Measurements from ENCODE around the gene IQCH.
"Not testable (repeated sequence)": the region's sequence is repeated elsewhere in the genome, so short reads cannot be mapped to it uniquely, and the experiment has no call there.

The IQCH gene

GRCh38 chr15:67227846-67228245, 26.7 kb upstream of the IQCH start:
- DNase-seq (ENCODE audit: low read depth in 1 of 2, low spot score in 1 of 2) = no peak
- no peak for TF ChIP-seq JUND (IDR thresholded peaks at IDR 0.05; ENCODE audit: low read depth)
- in situ Hi-C loops (cut with HindIII; ENCODE audit: low pct_unique_long_range_greater_than_20kb, low sequenced_read_pairs) = no loop called here

GRCh38 chr15:67228286-67228685, 26.3 kb upstream of the IQCH start:
- in situ Hi-C loops (cut with HindIII; ENCODE audit: low pct_unique_long_range_greater_than_20kb, low sequenced_read_pairs) = no loop called here
- no peak for DNase-seq (ENCODE audit: low read depth in 1 of 2, low spot score in 1 of 2)
- no peak for TF ChIP-seq JUND (IDR thresholded peaks at IDR 0.05; ENCODE audit: low read depth)

GRCh38 chr15:67230504-67230903, 24.1 kb upstream of the IQCH start:
- no peak for TF ChIP-seq JUND (IDR thresholded peaks at IDR 0.05; ENCODE audit: low read depth)
- in situ Hi-C loops (cut with HindIII; ENCODE audit: low pct_unique_long_range_greater_than_20kb, low sequenced_read_pairs) = no loop called here
- no peak for DNase-seq (ENCODE audit: low read depth in 1 of 2, low spot score in 1 of 2)

GRCh38 chr15:67232591-67232990, 22.0 kb upstream of the IQCH start:
- peak in 1 of 2 experiments; percentile 60 for DNase-seq (ENCODE audit: low read depth in 1 of 2, low spot score in 1 of 2)
- in situ Hi-C loops (cut with HindIII; ENCODE audit: low pct_unique_long_range_greater_than_20kb, low sequenced_read_pairs) = no loop called here
- no peak for TF ChIP-seq JUND (IDR thresholded peaks at IDR 0.05; ENCODE audit: low read depth)

GRCh38 chr15:67240235-67241131, 14.1 kb upstream of the IQCH start:
- no peak for TF ChIP-seq JUND (IDR thresholded peaks at IDR 0.05; ENCODE audit: low read depth)
- in situ Hi-C loops (cut with HindIII; ENCODE audit: low pct_unique_long_range_greater_than_20kb, low sequenced_read_pairs) = no loop called here
- DNase-seq (ENCODE audit: low read depth in 1 of 2, low spot score in 1 of 2) = peak; percentile 53 to 62

- no peak for TF ChIP-seq JUND (IDR thresholded peaks at IDR 0.05; ENCODE audit: low read depth)
- in situ Hi-C loops (cut with HindIII; ENCODE audit: low pct_unique_long_range_greater_than_20kb, low sequenced_read_pairs) = no loop called here
- no peak for DNase-seq (ENCODE audit: low read depth in 1 of 2, low spot score in 1 of 2)
Observed at GRCh38 chr15:67241132-67241855, 13.3 kb upstream of the IQCH start.

GRCh38 chr15:67242708-67243111, 11.9 kb upstream of the IQCH start:
- no peak for DNase-seq (ENCODE audit: low read depth in 1 of 2, low spot score in 1 of 2)
- in situ Hi-C loops (cut with HindIII; ENCODE audit: low pct_unique_long_range_greater_than_20kb, low sequenced_read_pairs) = no loop called here
- no peak for TF ChIP-seq JUND (IDR thresholded peaks at IDR 0.05; ENCODE audit: low read depth)

- TF ChIP-seq JUND (IDR thresholded peaks at IDR 0.05; ENCODE audit: low read depth) = no peak
- DNase-seq (ENCODE audit: low read depth in 1 of 2, low spot score in 1 of 2) = no peak
- in situ Hi-C loops (cut with HindIII; ENCODE audit: low pct_unique_long_range_greater_than_20kb, low sequenced_read_pairs) = no loop called here
Observed at GRCh38 chr15:67244971-67245478, 9.6 kb upstream of the IQCH start.

GRCh38 chr15:67246606-67247005, 8.0 kb upstream of the IQCH start:
- in situ Hi-C loops (cut with HindIII; ENCODE audit: low pct_unique_long_range_greater_than_20kb, low sequenced_read_pairs); DNase-seq (ENCODE audit: low read depth in 1 of 2, low spot score in 1 of 2): not testable (repeated sequence)

- TF ChIP-seq JUND (IDR thresholded peaks at IDR 0.05; ENCODE audit: low read depth) = no peak
- DNase-seq (ENCODE audit: low read depth in 1 of 2, low spot score in 1 of 2) = no peak
- in situ Hi-C loops (cut with HindIII; ENCODE audit: low pct_unique_long_range_greater_than_20kb, low sequenced_read_pairs) = no loop called here
Observed at GRCh38 chr15:67248011-67248505, 6.5 kb upstream of the IQCH start.

- in situ Hi-C loops (cut with HindIII; ENCODE audit: low pct_unique_long_range_greater_than_20kb, low sequenced_read_pairs) = no loop called here
- TF ChIP-seq JUND (IDR thresholded peaks at IDR 0.05; ENCODE audit: low read depth) = no peak
- no peak for DNase-seq (ENCODE audit: low read depth in 1 of 2, low spot score in 1 of 2)
Observed at GRCh38 chr15:67249830-67250229, 4.8 kb upstream of the IQCH start.

GRCh38 chr15:67251318-67251717, 3.3 kb upstream of the IQCH start:
- no peak for DNase-seq (ENCODE audit: low read depth in 1 of 2, low spot score in 1 of 2)
- TF ChIP-seq JUND (IDR thresholded peaks at IDR 0.05; ENCODE audit: low read depth) = no peak

GRCh38 chr15:67253101-67253500, 1.5 kb upstream of the IQCH start:
- no peak for TF ChIP-seq JUND (IDR thresholded peaks at IDR 0.05; ENCODE audit: low read depth)
- DNase-seq (ENCODE audit: low read depth in 1 of 2, low spot score in 1 of 2) = no peak
- in situ Hi-C loops (cut with HindIII; ENCODE audit: low pct_unique_long_range_greater_than_20kb, low sequenced_read_pairs) = no loop called here

More at GRCh38 chr15:67251318-67251717, 3.3 kb upstream of the IQCH start:
- in situ Hi-C loops (cut with HindIII; ENCODE audit: low pct_unique_long_range_greater_than_20kb, low sequenced_read_pairs) = no loop called here

Data from T47D (cell line).